ENCODE measurements around the gene PTX4. TPM values are rescaled to one million over a fixed set of nuclear protein-coding genes. Genes with fewer than 3 reads are reported as not detected.

PTX4 gene
- total and polyA plus RNA-seq, 2 experiments from 2014 or later, result not detected

DNA sequence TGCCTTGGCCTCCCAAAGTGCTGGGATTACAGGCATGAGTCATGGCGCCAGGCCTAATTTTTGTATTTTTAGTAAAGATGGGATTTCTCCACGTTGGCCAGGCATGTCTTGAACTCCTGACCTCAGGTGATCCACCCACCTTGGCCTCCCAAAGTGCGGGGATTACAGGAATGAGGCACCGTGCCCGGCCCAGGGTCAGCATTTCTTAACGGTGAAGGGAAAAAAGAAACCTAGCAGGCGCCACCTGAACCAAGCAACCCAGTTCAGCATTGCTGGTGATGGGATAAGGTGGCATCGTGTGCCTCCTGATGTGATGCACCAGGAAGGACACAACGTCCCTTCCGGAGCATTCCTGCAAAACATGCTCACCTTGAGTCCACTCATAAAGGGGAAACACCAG, 11.7 kb downstream of the PTX4 start:
- H4K20me1 ChIP-seq (replicated peaks; ENCODE audit: insufficient read depth), result peaks cover 7% of the 10 kb centered on the region; the same call in 1 of the 2 replicates
- H3K4me3 Mint-ChIP-seq, result no peak overlapping the region
- no peaks in the 10 kb centered on the region for H3F3A ChIP-seq (replicated peaks; ENCODE audit: low read depth)
- H3K4me1 ChIP-seq (ENCODE audit: insufficient read depth), result peaks cover 3% of the 10 kb centered on the region; the same call in 1 of the 2 replicates
- TF ChIP-seq ZNF331 (CRISPR knock-in tag; IDR thresholded peaks at IDR 0.05; ENCODE audit: low read depth) (no peak), JUNB (IDR thresholded peaks at IDR 0.05; ENCODE audit: unreplicated experiment) (no peak), EZH2phosphoT487 (IDR thresholded peaks at IDR 0.05; ENCODE audit: unreplicated experiment) (no peak), EZH2 (IDR thresholded peaks at IDR 0.05; ENCODE audit: low read depth, unreplicated experiment) (no peak), ZNF114 (CRISPR knock-in tag; IDR thresholded peaks at IDR 0.05) (no peak), NANOG (IDR thresholded peaks at IDR 0.05; ENCODE audit: borderline replicate concordance) (no peak)
- TF ChIP-seq, protein P1, sequence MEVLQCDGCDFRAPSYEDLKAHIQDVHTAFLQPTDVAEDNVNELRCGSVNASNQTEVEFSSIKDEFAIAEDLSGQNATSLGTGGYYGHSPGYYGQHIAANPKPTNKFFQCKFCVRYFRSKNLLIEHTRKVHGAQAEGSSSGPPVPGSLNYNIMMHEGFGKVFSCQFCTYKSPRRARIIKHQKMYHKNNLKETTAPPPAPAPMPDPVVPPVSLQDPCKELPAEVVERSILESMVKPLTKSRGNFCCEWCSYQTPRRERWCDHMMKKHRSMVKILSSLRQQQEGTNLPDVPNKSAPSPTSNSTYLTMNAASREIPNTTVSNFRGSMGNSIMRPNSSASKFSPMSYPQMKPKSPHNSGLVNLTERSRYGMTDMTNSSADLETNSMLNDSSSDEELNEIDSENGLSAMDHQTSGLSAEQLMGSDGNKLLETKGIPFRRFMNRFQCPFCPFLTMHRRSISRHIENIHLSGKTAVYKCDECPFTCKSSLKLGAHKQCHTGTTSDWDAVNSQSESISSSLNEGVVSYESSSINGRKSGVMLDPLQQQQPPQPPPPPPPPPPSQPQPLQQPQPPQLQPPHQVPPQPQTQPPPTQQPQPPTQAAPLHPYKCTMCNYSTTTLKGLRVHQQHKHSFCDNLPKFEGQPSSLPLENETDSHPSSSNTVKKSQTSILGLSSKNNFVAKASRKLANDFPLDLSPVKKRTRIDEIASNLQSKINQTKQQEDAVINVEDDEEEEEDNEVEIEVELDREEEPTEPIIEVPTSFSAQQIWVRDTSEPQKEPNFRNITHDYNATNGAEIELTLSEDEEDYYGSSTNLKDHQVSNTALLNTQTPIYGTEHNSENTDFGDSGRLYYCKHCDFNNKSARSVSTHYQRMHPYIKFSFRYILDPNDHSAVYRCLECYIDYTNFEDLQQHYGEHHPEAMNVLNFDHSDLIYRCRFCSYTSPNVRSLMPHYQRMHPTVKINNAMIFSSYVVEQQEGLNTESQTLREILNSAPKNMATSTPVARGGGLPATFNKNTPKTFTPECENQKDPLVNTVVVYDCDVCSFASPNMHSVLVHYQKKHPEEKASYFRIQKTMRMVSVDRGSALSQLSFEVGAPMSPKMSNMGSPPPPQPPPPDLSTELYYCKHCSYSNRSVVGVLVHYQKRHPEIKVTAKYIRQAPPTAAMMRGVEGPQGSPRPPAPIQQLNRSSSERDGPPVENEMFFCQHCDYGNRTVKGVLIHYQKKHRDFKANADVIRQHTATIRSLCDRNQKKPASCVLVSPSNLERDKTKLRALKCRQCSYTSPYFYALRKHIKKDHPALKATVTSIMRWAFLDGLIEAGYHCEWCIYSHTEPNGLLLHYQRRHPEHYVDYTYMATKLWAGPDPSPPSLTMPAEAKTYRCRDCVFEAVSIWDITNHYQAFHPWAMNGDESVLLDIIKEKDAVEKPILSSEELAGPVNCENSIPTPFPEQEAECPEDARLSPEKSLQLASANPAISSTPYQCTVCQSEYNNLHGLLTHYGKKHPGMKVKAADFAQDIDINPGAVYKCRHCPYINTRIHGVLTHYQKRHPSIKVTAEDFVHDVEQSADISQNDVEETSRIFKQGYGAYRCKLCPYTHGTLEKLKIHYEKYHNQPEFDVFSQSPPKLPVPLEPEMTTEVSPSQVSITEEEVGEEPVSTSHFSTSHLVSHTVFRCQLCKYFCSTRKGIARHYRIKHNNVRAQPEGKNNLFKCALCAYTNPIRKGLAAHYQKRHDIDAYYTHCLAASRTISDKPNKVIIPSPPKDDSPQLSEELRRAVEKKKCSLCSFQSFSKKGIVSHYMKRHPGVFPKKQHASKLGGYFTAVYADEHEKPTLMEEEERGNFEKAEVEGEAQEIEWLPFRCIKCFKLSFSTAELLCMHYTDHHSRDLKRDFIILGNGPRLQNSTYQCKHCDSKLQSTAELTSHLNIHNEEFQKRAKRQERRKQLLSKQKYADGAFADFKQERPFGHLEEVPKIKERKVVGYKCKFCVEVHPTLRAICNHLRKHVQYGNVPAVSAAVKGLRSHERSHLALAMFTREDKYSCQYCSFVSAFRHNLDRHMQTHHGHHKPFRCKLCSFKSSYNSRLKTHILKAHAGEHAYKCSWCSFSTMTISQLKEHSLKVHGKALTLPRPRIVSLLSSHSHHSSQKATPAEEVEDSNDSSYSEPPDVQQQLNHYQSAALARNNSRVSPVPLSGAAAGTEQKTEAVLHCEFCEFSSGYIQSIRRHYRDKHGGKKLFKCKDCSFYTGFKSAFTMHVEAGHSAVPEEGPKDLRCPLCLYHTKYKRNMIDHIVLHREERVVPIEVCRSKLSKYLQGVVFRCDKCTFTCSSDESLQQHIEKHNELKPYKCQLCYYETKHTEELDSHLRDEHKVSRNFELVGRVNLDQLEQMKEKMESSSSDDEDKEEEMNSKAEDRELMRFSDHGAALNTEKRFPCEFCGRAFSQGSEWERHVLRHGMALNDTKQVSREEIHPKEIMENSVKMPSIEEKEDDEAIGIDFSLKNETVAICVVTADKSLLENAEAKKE (CRISPR knock-in tag; IDR thresholded peaks at IDR 0.05), result no peak
- TF ChIP-seq, protein P2, sequence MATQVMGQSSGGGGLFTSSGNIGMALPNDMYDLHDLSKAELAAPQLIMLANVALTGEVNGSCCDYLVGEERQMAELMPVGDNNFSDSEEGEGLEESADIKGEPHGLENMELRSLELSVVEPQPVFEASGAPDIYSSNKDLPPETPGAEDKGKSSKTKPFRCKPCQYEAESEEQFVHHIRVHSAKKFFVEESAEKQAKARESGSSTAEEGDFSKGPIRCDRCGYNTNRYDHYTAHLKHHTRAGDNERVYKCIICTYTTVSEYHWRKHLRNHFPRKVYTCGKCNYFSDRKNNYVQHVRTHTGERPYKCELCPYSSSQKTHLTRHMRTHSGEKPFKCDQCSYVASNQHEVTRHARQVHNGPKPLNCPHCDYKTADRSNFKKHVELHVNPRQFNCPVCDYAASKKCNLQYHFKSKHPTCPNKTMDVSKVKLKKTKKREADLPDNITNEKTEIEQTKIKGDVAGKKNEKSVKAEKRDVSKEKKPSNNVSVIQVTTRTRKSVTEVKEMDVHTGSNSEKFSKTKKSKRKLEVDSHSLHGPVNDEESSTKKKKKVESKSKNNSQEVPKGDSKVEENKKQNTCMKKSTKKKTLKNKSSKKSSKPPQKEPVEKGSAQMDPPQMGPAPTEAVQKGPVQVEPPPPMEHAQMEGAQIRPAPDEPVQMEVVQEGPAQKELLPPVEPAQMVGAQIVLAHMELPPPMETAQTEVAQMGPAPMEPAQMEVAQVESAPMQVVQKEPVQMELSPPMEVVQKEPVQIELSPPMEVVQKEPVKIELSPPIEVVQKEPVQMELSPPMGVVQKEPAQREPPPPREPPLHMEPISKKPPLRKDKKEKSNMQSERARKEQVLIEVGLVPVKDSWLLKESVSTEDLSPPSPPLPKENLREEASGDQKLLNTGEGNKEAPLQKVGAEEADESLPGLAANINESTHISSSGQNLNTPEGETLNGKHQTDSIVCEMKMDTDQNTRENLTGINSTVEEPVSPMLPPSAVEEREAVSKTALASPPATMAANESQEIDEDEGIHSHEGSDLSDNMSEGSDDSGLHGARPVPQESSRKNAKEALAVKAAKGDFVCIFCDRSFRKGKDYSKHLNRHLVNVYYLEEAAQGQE (IDR thresholded peaks at IDR 0.05; ENCODE audit: unreplicated experiment), result no peak
- TF ChIP-seq, protein P3, sequence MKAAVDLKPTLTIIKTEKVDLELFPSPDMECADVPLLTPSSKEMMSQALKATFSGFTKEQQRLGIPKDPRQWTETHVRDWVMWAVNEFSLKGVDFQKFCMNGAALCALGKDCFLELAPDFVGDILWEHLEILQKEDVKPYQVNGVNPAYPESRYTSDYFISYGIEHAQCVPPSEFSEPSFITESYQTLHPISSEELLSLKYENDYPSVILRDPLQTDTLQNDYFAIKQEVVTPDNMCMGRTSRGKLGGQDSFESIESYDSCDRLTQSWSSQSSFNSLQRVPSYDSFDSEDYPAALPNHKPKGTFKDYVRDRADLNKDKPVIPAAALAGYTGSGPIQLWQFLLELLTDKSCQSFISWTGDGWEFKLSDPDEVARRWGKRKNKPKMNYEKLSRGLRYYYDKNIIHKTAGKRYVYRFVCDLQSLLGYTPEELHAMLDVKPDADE (IDR thresholded peaks at IDR 0.05), result no peak
- peaks cover 30% of the 10 kb centered on the region; the same call in 2 of the 3 replicates for H3K9me3 Mint-ChIP-seq
- H3K36me3 ChIP-seq (ENCODE audit: insufficient read depth), result no peaks in the 10 kb centered on the region
- H3K27ac ChIP-seq (ENCODE audit: low read depth), result no peak overlapping the region
- no peaks in the 10 kb centered on the region for H3K27me3 ChIP-seq (ENCODE audit: insufficient read depth)
- peaks cover 24% of the 10 kb centered on the region for H3K79me2 ChIP-seq (replicated peaks; ENCODE audit: insufficient read depth)
- no peak overlapping the region for H3K4me3 ChIP-seq
- peaks cover 17% of the 10 kb centered on the region for H3K27me3 Mint-ChIP-seq (ENCODE audit: insufficient read depth, low read depth, poor library complexity)
- H3K27ac Mint-ChIP-seq, result no peak overlapping the region
- H3K36me3 Mint-ChIP-seq (ENCODE audit: low read depth), result peaks cover 3% of the 10 kb centered on the region; the same call in 2 of the 3 replicates
- ATAC-seq, result no peak
- DNase-seq (ENCODE audit: low spot score), result no peak
- H3K4me1 Mint-ChIP-seq, result peaks cover 8% of the 10 kb centered on the region; the same call in 2 of the 3 replicates
- no peak overlapping the region for H3K4me2 ChIP-seq
- no peaks in the 10 kb centered on the region for H3K9me2 ChIP-seq (ENCODE audit: insufficient read depth)
- H2AFZ ChIP-seq, result no peak overlapping the region
